ENCODE data around the gene SP100. TPM values are rescaled to one million over a fixed set of nuclear protein-coding genes. Genes with fewer than 3 reads are reported as not detected.
A peak's percentile ranks its signal among the peaks of the same experiment; 100 is the strongest.

The SP100 gene
- total and polyA plus RNA-seq, 2 donors (not counting 1 experiment from before 2014, with no cell fraction given) = 106 to 120 TPM

DNA sequence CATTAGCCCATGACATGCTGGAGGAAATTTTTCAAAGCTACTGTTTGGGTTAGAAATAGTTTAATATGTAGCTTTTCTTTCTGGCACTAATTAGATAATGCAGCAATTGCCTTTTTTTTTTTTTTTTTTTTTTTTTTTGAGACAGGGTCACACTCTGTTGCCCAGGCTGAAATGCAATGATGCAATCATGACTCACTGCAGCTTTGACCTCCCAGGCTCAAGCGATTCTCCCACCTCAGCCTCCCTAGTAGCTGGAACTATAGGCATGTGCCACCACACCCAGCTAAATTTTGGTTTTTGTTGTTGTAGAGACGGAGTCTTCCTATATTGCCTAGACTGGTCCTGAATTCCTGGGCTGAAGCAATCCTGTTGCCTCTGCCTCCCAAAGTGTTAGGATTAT lies 136.2 kb downstream of the SP100 start:
- H3K79me2 ChIP-seq (ENCODE audit: control insufficient read depth, insufficient read depth, low read length) = no peaks in the 10 kb centered on the region
- no peak overlapping the region for H3K9ac ChIP-seq (ENCODE audit: insufficient read depth, low read length)

DNA sequence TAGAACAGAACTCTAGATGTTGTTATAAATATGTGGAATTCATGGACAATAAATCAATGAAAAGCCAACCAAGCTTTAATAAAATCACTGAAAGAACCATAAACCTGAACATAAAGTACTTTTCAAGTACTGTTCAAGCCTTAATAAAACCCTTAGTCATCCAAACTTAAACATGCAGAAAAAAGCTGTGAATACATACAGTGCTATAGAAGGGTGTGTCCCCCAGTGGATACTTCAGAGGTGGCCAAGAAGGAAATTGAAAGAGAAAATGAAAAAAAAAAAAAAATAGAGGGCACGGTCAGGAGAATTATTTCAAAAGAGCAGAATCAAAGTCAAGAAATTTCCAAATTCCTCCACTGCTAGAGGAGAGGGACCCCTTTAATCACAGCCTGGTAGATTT lies 141.1 kb downstream of the SP100 start:
- Histone ChIP-seq H3K4me3 (replicated peaks in 1 of 4; ENCODE audit: control extremely low read depth in 1 of 4, insufficient read depth in 1 of 4, low read depth in 3 of 4, low read length in 4 of 4) (no peak overlapping the region), H3K9me3 (ENCODE audit: control insufficient read depth, insufficient read depth, low read depth, low read length) (no peaks in the 10 kb centered on the region), H4K20me1 (ENCODE audit: control insufficient read depth, extremely low read depth, insufficient read depth, low read length) (no peaks in the 10 kb centered on the region), H3K27me3 (ENCODE audit: control insufficient read depth, insufficient read depth, low read length) (no peaks in the 10 kb centered on the region), H3K27ac (ENCODE audit: insufficient read depth, low read length) (no peak overlapping the region), H3K4me2 (ENCODE audit: extremely low read depth, insufficient read depth, low read length) (no peak overlapping the region), H3K9ac (ENCODE audit: insufficient read depth, low read length) (no peak overlapping the region), H2AFZ (ENCODE audit: low read length) (no peak overlapping the region), H3K79me2 (ENCODE audit: control insufficient read depth, insufficient read depth, low read length) (no peaks in the 10 kb centered on the region), H3K36me3 (ENCODE audit: control insufficient read depth, insufficient read depth, low read length) (no peaks in the 10 kb centered on the region), H3K4me1 (ENCODE audit: control insufficient read depth, extremely low read depth, insufficient read depth, low read length) (no peaks in the 10 kb centered on the region)
- TF ChIP-seq, protein P1, sequence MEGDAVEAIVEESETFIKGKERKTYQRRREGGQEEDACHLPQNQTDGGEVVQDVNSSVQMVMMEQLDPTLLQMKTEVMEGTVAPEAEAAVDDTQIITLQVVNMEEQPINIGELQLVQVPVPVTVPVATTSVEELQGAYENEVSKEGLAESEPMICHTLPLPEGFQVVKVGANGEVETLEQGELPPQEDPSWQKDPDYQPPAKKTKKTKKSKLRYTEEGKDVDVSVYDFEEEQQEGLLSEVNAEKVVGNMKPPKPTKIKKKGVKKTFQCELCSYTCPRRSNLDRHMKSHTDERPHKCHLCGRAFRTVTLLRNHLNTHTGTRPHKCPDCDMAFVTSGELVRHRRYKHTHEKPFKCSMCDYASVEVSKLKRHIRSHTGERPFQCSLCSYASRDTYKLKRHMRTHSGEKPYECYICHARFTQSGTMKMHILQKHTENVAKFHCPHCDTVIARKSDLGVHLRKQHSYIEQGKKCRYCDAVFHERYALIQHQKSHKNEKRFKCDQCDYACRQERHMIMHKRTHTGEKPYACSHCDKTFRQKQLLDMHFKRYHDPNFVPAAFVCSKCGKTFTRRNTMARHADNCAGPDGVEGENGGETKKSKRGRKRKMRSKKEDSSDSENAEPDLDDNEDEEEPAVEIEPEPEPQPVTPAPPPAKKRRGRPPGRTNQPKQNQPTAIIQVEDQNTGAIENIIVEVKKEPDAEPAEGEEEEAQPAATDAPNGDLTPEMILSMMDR (conservative IDR thresholded peaks at IDR 0.05 in 1 of 2, IDR thresholded peaks at IDR 0.05 in 1 of 2; ENCODE audit: low read depth in 1 of 2, low read length in 2 of 2) = no peak
- no peak for TF ChIP-seq EZH2 (IDR thresholded peaks at IDR 0.05; ENCODE audit: low read length, missing control alignments)
- DNase-seq (ENCODE audit: low read depth in 2 of 2) = no peak

More for the DNA sequence above, 136.2 kb downstream of the SP100 start:
- H2AFZ ChIP-seq (ENCODE audit: low read length) = no peak overlapping the region
- no peak overlapping the region for H3K4me2 ChIP-seq (ENCODE audit: extremely low read depth, insufficient read depth, low read length)
- no peaks in the 10 kb centered on the region for H4K20me1 ChIP-seq (ENCODE audit: control insufficient read depth, extremely low read depth, insufficient read depth, low read length)
- no peak overlapping the region for H3K4me3 ChIP-seq (replicated peaks in 1 of 4; ENCODE audit: control extremely low read depth in 1 of 4, insufficient read depth in 1 of 4, low read depth in 3 of 4, low read length in 4 of 4)
- H3K27ac ChIP-seq (ENCODE audit: insufficient read depth, low read length) = no peak overlapping the region
- no peaks in the 10 kb centered on the region for H3K9me3 ChIP-seq (ENCODE audit: control insufficient read depth, insufficient read depth, low read depth, low read length)
- no peak for DNase-seq (ENCODE audit: low read depth in 2 of 2)
- no peak for TF ChIP-seq EZH2 (IDR thresholded peaks at IDR 0.05; ENCODE audit: low read length, missing control alignments)
- H3K4me1 ChIP-seq (ENCODE audit: control insufficient read depth, extremely low read depth, insufficient read depth, low read length) = no peaks in the 10 kb centered on the region
- no peaks in the 10 kb centered on the region for H3K27me3 ChIP-seq (ENCODE audit: control insufficient read depth, insufficient read depth, low read length)
- no peaks in the 10 kb centered on the region for H3K36me3 ChIP-seq (ENCODE audit: control insufficient read depth, insufficient read depth, low read length)

DNA sequence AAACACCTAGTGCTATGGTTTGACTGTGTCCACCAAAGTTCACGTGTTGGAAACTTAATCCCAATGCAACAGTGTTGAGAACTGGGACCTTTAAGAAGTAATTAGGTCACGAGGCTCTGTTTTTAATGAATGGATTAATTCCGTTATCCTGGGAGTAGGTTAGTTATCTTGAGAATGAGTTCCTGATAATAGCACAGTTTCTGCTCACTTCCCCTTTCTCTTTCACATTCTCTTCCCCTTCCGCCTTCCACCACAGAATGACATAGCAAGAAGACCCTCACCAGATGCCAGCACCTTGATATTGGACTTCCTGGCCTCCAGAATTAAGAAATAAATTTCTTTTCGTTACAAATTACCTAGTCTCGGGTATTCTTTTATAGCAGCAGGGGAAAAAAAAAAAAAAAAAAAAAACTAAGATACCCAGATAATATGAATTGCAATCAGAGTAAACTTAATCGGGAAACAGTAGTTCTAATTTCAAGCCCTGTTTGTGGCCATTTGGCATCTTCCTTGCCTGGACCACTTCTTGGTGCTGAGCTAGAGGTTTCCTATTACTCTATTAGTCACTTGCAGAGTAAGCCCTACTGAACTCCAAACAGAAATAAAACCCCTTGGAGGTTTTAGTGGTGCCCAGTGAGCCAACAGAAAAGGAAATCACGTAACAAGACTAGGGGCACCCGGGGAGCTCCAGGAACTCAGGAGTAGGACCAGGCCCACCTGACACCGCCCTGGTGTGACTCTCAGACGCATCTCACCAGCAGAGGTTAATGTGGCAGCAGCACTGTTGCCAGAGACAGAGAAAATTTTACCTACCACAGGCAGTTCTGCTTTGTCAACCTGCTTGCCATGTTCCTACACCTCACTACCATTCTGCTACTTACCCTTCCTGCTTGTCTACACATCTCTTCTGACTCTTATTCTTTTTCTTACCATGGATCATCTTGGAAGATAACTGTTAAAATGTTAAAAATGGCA lies 149.1 kb downstream of the SP100 start:
- Histone ChIP-seq H3K27ac (ENCODE audit: insufficient read depth, low read length) (no peak overlapping the region), H3K79me2 (ENCODE audit: control insufficient read depth, insufficient read depth, low read length) (no peaks in the 10 kb centered on the region), H3K4me2 (ENCODE audit: extremely low read depth, insufficient read depth, low read length) (no peak overlapping the region), H3K27me3 (ENCODE audit: control insufficient read depth, insufficient read depth, low read length) (no peaks in the 10 kb centered on the region), H3K9ac (ENCODE audit: insufficient read depth, low read length) (no peak overlapping the region), H2AFZ (ENCODE audit: low read length) (no peak overlapping the region), H3K4me1 (ENCODE audit: control insufficient read depth, extremely low read depth, insufficient read depth, low read length) (no peaks in the 10 kb centered on the region), H3K9me3 (ENCODE audit: control insufficient read depth, insufficient read depth, low read depth, low read length) (no peaks in the 10 kb centered on the region), H4K20me1 (ENCODE audit: control insufficient read depth, extremely low read depth, insufficient read depth, low read length) (no peaks in the 10 kb centered on the region), H3K4me3 (replicated peaks in 1 of 4; ENCODE audit: control extremely low read depth in 1 of 4, insufficient read depth in 1 of 4, low read depth in 3 of 4, low read length in 4 of 4) (no peak overlapping the region), H3K36me3 (ENCODE audit: control insufficient read depth, insufficient read depth, low read length) (no peaks in the 10 kb centered on the region)
- DNase-seq (ENCODE audit: low read depth in 2 of 2) = peak; percentile 69 to 70
- TF ChIP-seq EZH2 (IDR thresholded peaks at IDR 0.05; ENCODE audit: low read length, missing control alignments) = no peak
- TF ChIP-seq, protein P1 (conservative IDR thresholded peaks at IDR 0.05 in 1 of 2, IDR thresholded peaks at IDR 0.05 in 1 of 2; ENCODE audit: low read depth in 1 of 2, low read length in 2 of 2) = no peak
